Esophagus squamous epithelium (tissue), 4 donors: ENCODE data around the gene TANGO6.

Experiments
- POLR2A ChIP-seq, 4 donors: fragments of 450-650 bp; IDR thresholded peaks; one replicate each; pipeline ENCODE4 v1.6.1; 2017; ENCODE audit warnings: antibody characterized with exemption in 4 of 4, mild to moderate bottlenecking in 4 of 4, moderate library complexity in 3 of 4
- TF ChIP-seq, protein P1 (sequence below), 6 experiments: fragments of 450-650 bp in 4 of 6; fragments of 200-600 bp in 2 of 6; sonication (generic) in 2 of 6; IDR thresholded peaks; one replicate each; pipeline ENCODE4 v1.5.1; 2016 to 2019; ENCODE audit warnings: antibody characterized with exemption in 6 of 6, mild to moderate bottlenecking in 4 of 6, moderate library complexity in 4 of 6

DNA sequence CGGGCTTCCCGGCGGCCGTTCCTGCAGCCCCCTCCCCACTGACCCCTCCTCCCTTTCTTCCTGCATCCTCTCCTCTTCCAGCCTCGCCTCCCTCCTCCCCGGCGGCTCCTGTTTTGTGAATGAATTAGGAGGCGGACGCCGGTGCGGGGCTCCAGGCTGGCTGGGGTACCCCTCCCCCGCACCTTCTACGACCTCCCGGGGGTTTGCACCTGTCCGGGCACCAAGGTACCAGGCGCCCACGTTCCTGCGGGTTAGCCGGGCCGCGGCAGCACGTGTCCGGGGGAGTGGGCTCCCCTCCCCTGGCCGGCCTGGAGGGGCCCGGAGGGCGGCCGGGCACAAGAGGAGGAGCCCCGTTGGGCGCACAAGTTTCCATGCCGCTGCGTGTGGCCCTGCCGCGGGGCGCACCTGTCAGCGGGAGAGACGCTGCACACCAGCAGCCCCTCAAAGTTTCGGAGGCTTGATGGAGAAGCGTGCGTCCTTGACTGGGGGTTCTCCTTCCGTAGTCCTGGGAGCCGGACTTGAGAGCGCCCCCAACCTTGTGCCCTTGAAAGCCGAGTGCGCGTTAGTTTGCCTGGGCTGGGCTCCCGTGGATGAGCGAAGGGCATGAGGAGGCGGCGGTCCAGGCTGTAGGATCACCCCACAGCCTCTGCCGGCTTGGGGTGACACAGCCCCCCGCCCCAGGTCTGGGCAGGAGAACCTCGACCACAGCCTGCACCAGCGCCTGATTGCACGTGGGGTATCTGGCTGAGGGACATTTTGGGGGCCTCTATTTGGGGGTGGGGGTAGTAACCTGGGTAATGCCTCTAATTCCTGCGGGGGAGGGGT, 263.4 kb downstream of the TANGO6 start:
- no peak for TF ChIP-seq POLR2A (IDR thresholded peaks at IDR 0.05)
- TF ChIP-seq, protein P1, sequence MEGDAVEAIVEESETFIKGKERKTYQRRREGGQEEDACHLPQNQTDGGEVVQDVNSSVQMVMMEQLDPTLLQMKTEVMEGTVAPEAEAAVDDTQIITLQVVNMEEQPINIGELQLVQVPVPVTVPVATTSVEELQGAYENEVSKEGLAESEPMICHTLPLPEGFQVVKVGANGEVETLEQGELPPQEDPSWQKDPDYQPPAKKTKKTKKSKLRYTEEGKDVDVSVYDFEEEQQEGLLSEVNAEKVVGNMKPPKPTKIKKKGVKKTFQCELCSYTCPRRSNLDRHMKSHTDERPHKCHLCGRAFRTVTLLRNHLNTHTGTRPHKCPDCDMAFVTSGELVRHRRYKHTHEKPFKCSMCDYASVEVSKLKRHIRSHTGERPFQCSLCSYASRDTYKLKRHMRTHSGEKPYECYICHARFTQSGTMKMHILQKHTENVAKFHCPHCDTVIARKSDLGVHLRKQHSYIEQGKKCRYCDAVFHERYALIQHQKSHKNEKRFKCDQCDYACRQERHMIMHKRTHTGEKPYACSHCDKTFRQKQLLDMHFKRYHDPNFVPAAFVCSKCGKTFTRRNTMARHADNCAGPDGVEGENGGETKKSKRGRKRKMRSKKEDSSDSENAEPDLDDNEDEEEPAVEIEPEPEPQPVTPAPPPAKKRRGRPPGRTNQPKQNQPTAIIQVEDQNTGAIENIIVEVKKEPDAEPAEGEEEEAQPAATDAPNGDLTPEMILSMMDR (IDR thresholded peaks at IDR 0.05), result no peak
